GM12878 (cell line): ENCODE measurements around the gene KCNMB2. TPM values are rescaled to one million over a fixed set of nuclear protein-coding genes. Genes with fewer than 3 reads are reported as not detected.
A peak's percentile ranks its signal among the peaks of the same experiment; 100 is the strongest.

Source experiments
- ATF2 ChIP-seq: IDR thresholded peaks from 2 replicates; pipeline ENCODE4 v1.6.1; 2012; ENCODE audit warnings: low read length, inconsistent platforms
- BCL3 ChIP-seq: IDR thresholded peaks from 2 replicates; pipeline ENCODE4 v1.6.1; 2011; ENCODE audit warnings: borderline replicate concordance, low read depth, mild to moderate bottlenecking, moderate library complexity, low read length; ENCODE audit not compliant: insufficient read depth, poor library complexity, severe bottlenecking
- BHLHE40 ChIP-seq, 2 experiments: fragments of 450-650 bp in 1 of 2; IDR thresholded peaks; 2 replicates each; pipeline ENCODE4 v1.6.1; 2011 to 2017; ENCODE audit warnings: low read depth in 2 of 2, borderline replicate concordance in 1 of 2, improper control_type of control experiment in 1 of 2, low read length in 1 of 2, mild to moderate bottlenecking in 1 of 2
- BMI1 ChIP-seq: fragments of 450-650 bp; IDR thresholded peaks from 2 replicates; pipeline ENCODE4 v1.6.1; 2016; ENCODE audit warnings: mild to moderate bottlenecking, moderate library complexity, borderline replicate concordance
- CEBPZ ChIP-seq: fragments of 150-350 bp; IDR thresholded peaks from 2 replicates; pipeline ENCODE4 v1.6.1; 2016; ENCODE audit warnings: low read depth, low read length
- EED ChIP-seq: sonication (generic); IDR thresholded peaks from 2 replicates; pipeline ENCODE4 v1.6.1; 2016; ENCODE audit warnings: antibody characterized with exemption, low read depth
- FOXM1 ChIP-seq: IDR thresholded peaks from 2 replicates; pipeline ENCODE4 v1.6.1; 2012; ENCODE audit warnings: low read depth, mild to moderate bottlenecking, inconsistent platforms, low read length, moderate library complexity
- IKZF2 ChIP-seq, 2 experiments: fragments of 450-650 bp; IDR thresholded peaks; 2 replicates each; pipeline ENCODE4 v1.6.1; 2017; ENCODE audit warnings: mild to moderate bottlenecking in 2 of 2, moderate library complexity in 2 of 2
- MEF2A ChIP-seq: IDR thresholded peaks from 2 replicates; pipeline ENCODE4 v1.6.1; 2011; ENCODE audit warnings: low read depth, mild to moderate bottlenecking, low read length, moderate library complexity; ENCODE audit not compliant: insufficient read depth
- PML ChIP-seq: IDR thresholded peaks from 2 replicates; pipeline ENCODE4 v1.6.1; 2012; ENCODE audit warnings: low read length, inconsistent platforms
- REST ChIP-seq: IDR thresholded peaks from 2 replicates; pipeline ENCODE4 v1.6.1; 2012; ENCODE audit warnings: mild to moderate bottlenecking, low read depth, low read length
- RUNX3 ChIP-seq: IDR thresholded peaks from 2 replicates; pipeline ENCODE4 v1.6.1; 2012; ENCODE audit warnings: low read length, inconsistent platforms
- SRF ChIP-seq, 2 experiments: IDR thresholded peaks; 2 replicates each; pipeline ENCODE4 v1.6.1; 2011; ENCODE audit warnings: low read depth in 2 of 2, low read length in 2 of 2, mild to moderate bottlenecking in 1 of 2, moderate library complexity in 1 of 2
- USF1 ChIP-seq: IDR thresholded peaks from 2 replicates; pipeline ENCODE4 v1.6.1; 2011; ENCODE audit warnings: borderline replicate concordance, low read depth, mild to moderate bottlenecking, moderate library complexity, mixed read lengths, low read length; ENCODE audit not compliant: insufficient read depth; ENCODE audit errors: extremely low read length
- ZBTB33 ChIP-seq: fragments of 450-650 bp; IDR thresholded peaks from 2 replicates; pipeline ENCODE4 v1.6.1; 2017; ENCODE audit warnings: mild to moderate bottlenecking
- polyA plus RNA-seq, 11 experiments: library from polyadenylated mRNA; depleted of rRNA in 4 of 11; unstranded in 6 of 11; stranded (reverse) in 5 of 11; fragments of >200 nt; fragmentation: Nextera tagmentation in 4 of 11; fragmentation: Illumina TruSeq in 1 of 11; extraction: Ambion mirVana in 4 of 11; extraction: Trizol in 1 of 11; gene quantifications; 1 replicate in 1 of 11; 2 replicates in 10 of 11; pipeline versions ENCODE4 v1.2.1 to v1.2.3, GENCODE V29; 2011 to 2016; ENCODE audit warnings: inconsistent platforms in 2 of 11, missing spikeins in 2 of 11, low read depth in 1 of 11
- total RNA-seq, 4 experiments: library from RNA; depleted of rRNA in 3 of 4; stranded (reverse); fragments of >200 nt in 3 of 4; fragmentation: Illumina TruSeq in 1 of 4; extraction: Trizol in 1 of 4; gene quantifications; 2 replicates each; pipeline versions ENCODE4 v1.2.1 to v1.2.3, GENCODE V29; 2013 to 2021

The KCNMB2 gene
- total and polyA plus RNA-seq, 10 of the 15 experiments (the other 5 are each of a cell fraction or from before 2014, with no cell fraction given): 0.22 to 18.8 (median 11.0) TPM

- TF ChIP-seq REST (0 out of 2 replicates have a peak, but pooled peaks have one; percentile 20), EED (peak; percentile 95), RUNX3 (peak; percentile 84), PML (peak; percentile 40; the same call in 1 of the 2 replicates), ZBTB33 (no peak), MEF2A (peak; percentile 96), BMI1 (no peak), BCL3 (peak; percentile 93), IKZF2 (IDR thresholded peaks at IDR 0.05) (peak; percentile 27 to 36; a peak in 2 of 4 replicates), ATF2 (peak; percentile 94), SRF (IDR thresholded peaks at IDR 0.05; ENCODE audit: low read depth in 2 of 2, low read length in 2 of 2) (peak in 1 of 2 experiments; percentile 35; a peak in 1 of 4 replicates), BHLHE40 (IDR thresholded peaks at IDR 0.05; ENCODE audit: borderline replicate concordance in 1 of 2, low read depth in 2 of 2, low read length in 1 of 2) (no peak), FOXM1 (peak; percentile 92; the same call in 1 of the 2 replicates), CEBPZ (no peak), USF1 (no peak)
Observed at GRCh38 chr3:178777718-178778411, 241.6 kb downstream of the KCNMB2 start (continued).
